OCI-LY7 (cell line): Measurements from ENCODE around the gene SPESP1.

Experiments used
- CTCF ChIP-seq: fragments of 200-600 bp; sonication (generic); conservative IDR thresholded peaks from 2 replicates; pipeline ENCODE4 v1.5.1; 2014; ENCODE audit warnings: mild to moderate bottlenecking, antibody characterized with exemption, low read length, moderate library complexity, mixed read lengths
- EZH2phosphoT487 ChIP-seq: fragments of 200-600 bp; sonication (generic); IDR thresholded peaks from 2 replicates; pipeline ENCODE4 v1.6.1; 2018; ENCODE audit warnings: low read depth, borderline replicate concordance, mild to moderate bottlenecking, mixed run types, antibody characterized with exemption, low read length, moderate library complexity, mixed read lengths

GRCh38 chr15:68990992-68991500, 60.7 kb downstream of the SPESP1 start:
- no peak for TF ChIP-seq CTCF
- TF ChIP-seq EZH2phosphoT487 = no peak
